Gastroesophageal sphincter (tissue), 4 donors: ENCODE results near the gene GRAMD1A. TPM values are rescaled to one million over a fixed set of nuclear protein-coding genes. Genes with fewer than 3 reads are reported as not detected.

ENCODE experiments used
- ATAC-seq: fragments of 150-250 bp; one replicate; pipeline ENCODE4 v1.9.1; 2016; ENCODE audit warnings: mild to moderate bottlenecking, moderate library complexity
- H3K27ac ChIP-seq, 4 donors: fragments of 200-600 bp; sonication (generic) in 3 of 4; 1 replicate in 3 of 4; 2 replicates in 1 of 4; pipeline ENCODE4 v1.5.1; 2016 to 2019
- H3K27me3 ChIP-seq: fragments of 200-600 bp; sonication (generic); one replicate; pipeline ENCODE4 v1.5.1; 2019
- H3K36me3 ChIP-seq, 2 donors: fragments of 200-600 bp; sonication (generic); one replicate each; pipeline ENCODE4 v1.5.1; 2019; ENCODE audit warnings: control low read depth in 1 of 2
- H3K4me1 ChIP-seq, 3 donors: fragments of 200-600 bp; sonication (generic); 1 replicate in 2 of 3; 2 replicates in 1 of 3; pipeline ENCODE4 v1.5.1; 2016 to 2019; ENCODE audit warnings: control low read depth in 2 of 3
- H3K4me3 ChIP-seq, 2 donors: fragments of 200-600 bp; sonication (generic); one replicate each; pipeline ENCODE4 v1.5.1; 2019; ENCODE audit warnings: mild to moderate bottlenecking in 1 of 2, moderate library complexity in 1 of 2
- H3K9me3 ChIP-seq, 3 donors: fragments of 200-600 bp; sonication (generic); one replicate each; pipeline ENCODE4 v1.5.1; 2017 to 2019; ENCODE audit warnings: control low read depth in 2 of 3
- CTCF ChIP-seq, 4 experiments: fragments of 200-600 bp in 2 of 4; fragments of 450-650 bp in 2 of 4; sonication (generic) in 1 of 4; IDR thresholded peaks; one replicate each; pipeline ENCODE4 v1.5.1; 2017 to 2019; ENCODE audit warnings: antibody characterized with exemption in 4 of 4, mild to moderate bottlenecking in 2 of 4, moderate library complexity in 2 of 4
- EP300 ChIP-seq: sonication (generic); formaldehyde crosslinking; IDR thresholded peaks from one replicate; pipeline ENCODE4 v1.6.1; 2017; ENCODE audit warnings: antibody characterized with exemption, mild to moderate bottlenecking
- POLR2A ChIP-seq, 2 donors: fragments of 450-650 bp; IDR thresholded peaks; one replicate each; pipeline ENCODE4 v1.6.1; 2017; ENCODE audit warnings: antibody characterized with exemption in 2 of 2, mild to moderate bottlenecking in 2 of 2, moderate library complexity in 1 of 2
- POLR2AphosphoS5 ChIP-seq: sonication (generic); formaldehyde crosslinking; IDR thresholded peaks from one replicate; pipeline ENCODE4 v1.6.1; 2017; ENCODE audit warnings: antibody characterized with exemption
- WGBS, 2 donors: methylation state at CpG; one replicate each; pipeline ENCODE4 v1.1.5; 2018; ENCODE audit warnings: low coverage in 1 of 2; 5-methylcytosine and 5-hydroxymethylcytosine counted together
- total RNA-seq, 4 donors: library from RNA; depleted of rRNA; stranded (reverse); fragments of >200 nt; gene quantifications; one replicate each; pipeline ENCODE4 v1.1.0, GENCODE V29; 2016

The GRAMD1A gene
- total RNA-seq, 4 donors from 2014 or later, result 22.0 to 40.0 (median 35.9) TPM

- H3K4me3 ChIP-seq, result peak within 1 kb of the TSS; percentile 28 to 77
- no peaks in the 10 kb centered on the region for H3K9me3 ChIP-seq
- no CpG with 5 or more reads among the region's 118 CpGs for WGBS, 2 donors
- peaks cover 0 to 34% (median 11%) of the 10 kb centered on the region in 3 donors for H3K4me1 ChIP-seq
- H3K36me3 ChIP-seq, result peaks cover 0 to 53% of the 10 kb centered on the region in 2 donors
- TF ChIP-seq POLR2AphosphoS5 (no peak), EP300 (no peak), POLR2A (IDR thresholded peaks at IDR 0.05) (peak in 1 of 2 donors; percentile 20)
- peak; percentile 88 for ATAC-seq
- H3K27ac ChIP-seq, result peak within 1 kb of the TSS in 3 of 4 donors; percentile 65 to 77 (median 74)
- no peaks in the 10 kb centered on the region for H3K27me3 ChIP-seq
Observed at GRCh38 chr19:35030257-35031071, 30.3 kb downstream of the GRAMD1A start, which contains the start of gene SCN1B. TSS of gene SCN1B (plus strand) at chr19:35030470. CDS start at chr19:35030821, 351 bp downstream.

GRCh38 chr19:35031072-35031881 lies 31.2 kb downstream of the GRAMD1A start:
- no peaks in the 10 kb centered on the region for H3K9me3 ChIP-seq
- H3K36me3 ChIP-seq, result peaks cover 0 to 53% of the 10 kb centered on the region in 2 donors
- H3K27ac ChIP-seq, result peak overlapping the region in 3 of 4 donors; percentile 65 to 77 (median 74)
- ATAC-seq, result peak; percentile 44
- no peak for TF ChIP-seq EP300
- TF ChIP-seq CTCF (IDR thresholded peaks at IDR 0.05), result no peak
- TF ChIP-seq POLR2AphosphoS5, result no peak
- no peak for TF ChIP-seq POLR2A (IDR thresholded peaks at IDR 0.05)
- WGBS, 2 donors, result 5 to 7% methylated on average over 18 to 20 of the region's 31 CpGs
- H3K4me1 ChIP-seq, result peaks cover 0 to 34% (median 11%) of the 10 kb centered on the region in 3 donors
- H3K4me3 ChIP-seq, result peak overlapping the region; percentile 28 to 77
- H3K27me3 ChIP-seq, result no peaks in the 10 kb centered on the region

GRCh38 chr19:35032356-35032865 lies 32.3 kb downstream of the GRAMD1A start:
- Histone ChIP-seq H3K4me1 (peaks cover 0 to 37% (median 11%) of the 10 kb centered on the region in 3 donors), H3K27ac (no peak overlapping the region), H3K27me3 (no peaks in the 10 kb centered on the region), H3K36me3 (peaks cover 0 to 51% of the 10 kb centered on the region in 2 donors), H3K9me3 (no peaks in the 10 kb centered on the region), H3K4me3 (no peak overlapping the region)
- no peak for TF ChIP-seq EP300
- no peak for TF ChIP-seq POLR2A (IDR thresholded peaks at IDR 0.05)
- TF ChIP-seq POLR2AphosphoS5, result no peak
- TF ChIP-seq CTCF (IDR thresholded peaks at IDR 0.05), result no peak
- ATAC-seq, result no peak
- 94% methylated on average over 5 of the region's 17 CpGs; no CpG with 5 or more reads in 1 of the 2 donors for WGBS, 2 donors

- no peak for TF ChIP-seq CTCF (IDR thresholded peaks at IDR 0.05)
- no peak for TF ChIP-seq POLR2AphosphoS5
- TF ChIP-seq EP300, result no peak
- no peak for TF ChIP-seq POLR2A (IDR thresholded peaks at IDR 0.05)
- ATAC-seq, result no peak
- 85 to 100% methylated on average over 1 to 11 of the region's 30 CpGs for WGBS, 2 donors
- no peak overlapping the region for H3K27ac ChIP-seq
- H3K36me3 ChIP-seq, result peaks cover 0 to 42% of the 10 kb centered on the region in 2 donors
- no peaks in the 10 kb centered on the region for H3K9me3 ChIP-seq
- H3K4me3 ChIP-seq, result no peak overlapping the region
- H3K4me1 ChIP-seq, result peaks cover 0 to 47% (median 15%) of the 10 kb centered on the region in 3 donors
- no peaks in the 10 kb centered on the region for H3K27me3 ChIP-seq
Observed at GRCh38 chr19:35033067-35034004, 33.2 kb downstream of the GRAMD1A start.
